ENCODE measurements around the gene CIC.
A peak's percentile ranks its signal among the peaks of the same experiment; 100 is the strongest.

The CIC gene

DNA sequence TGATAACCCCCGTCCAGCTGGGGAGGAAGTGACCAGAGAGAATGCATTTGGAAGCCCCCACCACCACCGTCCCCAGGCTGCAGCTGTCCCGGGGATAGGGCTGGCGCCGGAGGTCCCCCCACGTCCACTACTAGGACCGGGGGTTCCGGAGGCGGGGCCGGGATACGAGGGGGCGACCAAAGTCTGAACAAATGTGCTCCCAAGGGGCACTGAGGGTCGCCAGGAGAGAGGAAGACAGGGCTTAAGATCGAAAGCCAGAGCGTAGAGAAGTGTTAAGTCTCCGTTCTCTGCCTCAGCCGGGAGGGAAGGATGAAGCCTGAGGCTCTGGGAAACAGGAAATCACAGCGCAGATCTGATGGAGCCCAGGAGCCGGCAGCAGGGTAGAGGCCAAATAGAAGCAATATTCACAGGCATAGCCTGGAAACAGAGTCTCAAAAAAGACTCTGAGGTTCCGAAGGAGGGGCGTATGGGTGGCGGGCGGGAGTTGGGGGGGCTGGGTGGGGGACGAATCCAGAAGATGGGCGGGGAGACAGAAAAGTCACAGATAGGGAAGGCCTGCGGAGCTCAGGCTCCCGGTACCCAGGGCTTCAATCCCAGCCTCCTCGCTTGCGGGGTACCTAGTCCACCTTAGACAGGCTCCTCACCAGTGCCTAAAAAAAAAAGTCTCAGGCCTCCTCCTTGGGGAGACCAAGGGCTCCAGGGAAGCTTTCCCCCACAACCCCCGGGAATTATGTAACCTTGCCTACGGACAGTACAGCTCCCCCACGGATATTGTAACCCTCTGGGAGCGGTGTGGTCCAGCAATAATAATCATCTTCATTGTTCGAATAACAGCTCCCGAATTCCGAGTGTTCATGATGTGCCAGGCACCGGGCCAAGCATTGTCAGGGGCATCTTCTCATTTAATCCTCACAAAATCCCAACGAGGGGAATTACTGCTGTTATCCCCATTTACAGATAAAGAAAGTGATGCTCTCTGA, 13.0 kb upstream of the CIC start:
- TF ChIP-seq TAF1 (IDR thresholded peaks at IDR 0.05; ENCODE audit: borderline replicate concordance, insufficient read depth, low read length) (peak; percentile 57; the same call in 1 of the 2 replicates), FOXP2 (optimal IDR thresholded peaks at IDR 0.05; ENCODE audit: borderline replicate concordance, extremely low read depth, extremely low read length, insufficient read depth) (no peak), POLR2AphosphoS5 (IDR thresholded peaks at IDR 0.05; ENCODE audit: low read depth, low read length) (peak; percentile 74), SIN3A (IDR thresholded peaks at IDR 0.05; ENCODE audit: borderline replicate concordance, insufficient read depth, low read length) (peak; percentile 86; the same call in 1 of the 2 replicates)
- TF ChIP-seq, protein P1, sequence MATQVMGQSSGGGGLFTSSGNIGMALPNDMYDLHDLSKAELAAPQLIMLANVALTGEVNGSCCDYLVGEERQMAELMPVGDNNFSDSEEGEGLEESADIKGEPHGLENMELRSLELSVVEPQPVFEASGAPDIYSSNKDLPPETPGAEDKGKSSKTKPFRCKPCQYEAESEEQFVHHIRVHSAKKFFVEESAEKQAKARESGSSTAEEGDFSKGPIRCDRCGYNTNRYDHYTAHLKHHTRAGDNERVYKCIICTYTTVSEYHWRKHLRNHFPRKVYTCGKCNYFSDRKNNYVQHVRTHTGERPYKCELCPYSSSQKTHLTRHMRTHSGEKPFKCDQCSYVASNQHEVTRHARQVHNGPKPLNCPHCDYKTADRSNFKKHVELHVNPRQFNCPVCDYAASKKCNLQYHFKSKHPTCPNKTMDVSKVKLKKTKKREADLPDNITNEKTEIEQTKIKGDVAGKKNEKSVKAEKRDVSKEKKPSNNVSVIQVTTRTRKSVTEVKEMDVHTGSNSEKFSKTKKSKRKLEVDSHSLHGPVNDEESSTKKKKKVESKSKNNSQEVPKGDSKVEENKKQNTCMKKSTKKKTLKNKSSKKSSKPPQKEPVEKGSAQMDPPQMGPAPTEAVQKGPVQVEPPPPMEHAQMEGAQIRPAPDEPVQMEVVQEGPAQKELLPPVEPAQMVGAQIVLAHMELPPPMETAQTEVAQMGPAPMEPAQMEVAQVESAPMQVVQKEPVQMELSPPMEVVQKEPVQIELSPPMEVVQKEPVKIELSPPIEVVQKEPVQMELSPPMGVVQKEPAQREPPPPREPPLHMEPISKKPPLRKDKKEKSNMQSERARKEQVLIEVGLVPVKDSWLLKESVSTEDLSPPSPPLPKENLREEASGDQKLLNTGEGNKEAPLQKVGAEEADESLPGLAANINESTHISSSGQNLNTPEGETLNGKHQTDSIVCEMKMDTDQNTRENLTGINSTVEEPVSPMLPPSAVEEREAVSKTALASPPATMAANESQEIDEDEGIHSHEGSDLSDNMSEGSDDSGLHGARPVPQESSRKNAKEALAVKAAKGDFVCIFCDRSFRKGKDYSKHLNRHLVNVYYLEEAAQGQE (IDR thresholded peaks at IDR 0.05; ENCODE audit: insufficient read depth in 1 of 2, low read depth in 2 of 2, low read length in 2 of 2), result peak in 1 of 2 experiments; percentile 55; a peak in 1 of 4 replicates

DNA sequence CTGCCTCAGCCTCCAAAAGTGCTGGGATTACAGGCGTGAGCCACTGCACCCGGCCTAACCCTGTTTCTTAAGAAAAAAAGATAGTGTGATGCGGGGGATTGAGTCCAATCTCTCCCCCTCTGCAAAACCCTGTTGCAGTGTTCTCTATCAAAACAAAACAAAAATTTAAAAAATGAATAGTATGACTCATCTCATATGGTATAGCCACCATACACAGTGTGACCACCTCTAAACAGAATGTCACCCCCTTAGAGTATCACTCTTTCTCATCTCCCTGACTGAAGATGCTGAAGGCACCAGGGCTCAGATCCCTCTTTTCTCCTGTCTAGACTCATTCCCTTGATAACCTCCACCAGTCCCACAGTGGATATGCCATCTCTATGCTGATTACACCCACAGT, 7.3 kb upstream of the CIC start:
- TF ChIP-seq TAF1 (IDR thresholded peaks at IDR 0.05; ENCODE audit: borderline replicate concordance, insufficient read depth, low read length) (no peak), FOXP2 (optimal IDR thresholded peaks at IDR 0.05; ENCODE audit: borderline replicate concordance, extremely low read depth, extremely low read length, insufficient read depth) (no peak)
- TF ChIP-seq, protein P1 (IDR thresholded peaks at IDR 0.05; ENCODE audit: insufficient read depth in 1 of 2, low read depth in 2 of 2, low read length in 2 of 2), result no peak

GRCh38 chr19:42267644-42268141, 1.4 kb upstream of the CIC start:
- TF ChIP-seq FOXP2 (optimal IDR thresholded peaks at IDR 0.05; ENCODE audit: borderline replicate concordance, extremely low read depth, extremely low read length, insufficient read depth) (no peak), POLR2AphosphoS5 (IDR thresholded peaks at IDR 0.05; ENCODE audit: low read depth, low read length) (no peak), SIN3A (IDR thresholded peaks at IDR 0.05; ENCODE audit: borderline replicate concordance, insufficient read depth, low read length) (no peak), TAF1 (IDR thresholded peaks at IDR 0.05; ENCODE audit: borderline replicate concordance, insufficient read depth, low read length) (no peak)
- TF ChIP-seq, protein P1 (IDR thresholded peaks at IDR 0.05; ENCODE audit: insufficient read depth in 1 of 2, low read depth in 2 of 2, low read length in 2 of 2), result no peak

GRCh38 chr19:42268142-42268703, 829 bp upstream of the CIC start:
- TF ChIP-seq TAF1 (IDR thresholded peaks at IDR 0.05; ENCODE audit: borderline replicate concordance, insufficient read depth, low read length) (peak; percentile 82; the same call in 1 of the 2 replicates), FOXP2 (optimal IDR thresholded peaks at IDR 0.05; ENCODE audit: borderline replicate concordance, extremely low read depth, extremely low read length, insufficient read depth) (no peak), POLR2AphosphoS5 (IDR thresholded peaks at IDR 0.05; ENCODE audit: low read depth, low read length) (peak; percentile 84)
- TF ChIP-seq, protein P1 (IDR thresholded peaks at IDR 0.05; ENCODE audit: insufficient read depth in 1 of 2, low read depth in 2 of 2, low read length in 2 of 2), result peak in 1 of 2 experiments; percentile 64; a peak in 1 of 4 replicates
